Measurements from ENCODE around the gene RPS21.

The RPS21 gene

GRCh38 chr20:62396367-62397239 is 9.7 kb downstream of the RPS21 start:
- no peak for DNase-seq (ENCODE audit: low read depth)

DNA sequence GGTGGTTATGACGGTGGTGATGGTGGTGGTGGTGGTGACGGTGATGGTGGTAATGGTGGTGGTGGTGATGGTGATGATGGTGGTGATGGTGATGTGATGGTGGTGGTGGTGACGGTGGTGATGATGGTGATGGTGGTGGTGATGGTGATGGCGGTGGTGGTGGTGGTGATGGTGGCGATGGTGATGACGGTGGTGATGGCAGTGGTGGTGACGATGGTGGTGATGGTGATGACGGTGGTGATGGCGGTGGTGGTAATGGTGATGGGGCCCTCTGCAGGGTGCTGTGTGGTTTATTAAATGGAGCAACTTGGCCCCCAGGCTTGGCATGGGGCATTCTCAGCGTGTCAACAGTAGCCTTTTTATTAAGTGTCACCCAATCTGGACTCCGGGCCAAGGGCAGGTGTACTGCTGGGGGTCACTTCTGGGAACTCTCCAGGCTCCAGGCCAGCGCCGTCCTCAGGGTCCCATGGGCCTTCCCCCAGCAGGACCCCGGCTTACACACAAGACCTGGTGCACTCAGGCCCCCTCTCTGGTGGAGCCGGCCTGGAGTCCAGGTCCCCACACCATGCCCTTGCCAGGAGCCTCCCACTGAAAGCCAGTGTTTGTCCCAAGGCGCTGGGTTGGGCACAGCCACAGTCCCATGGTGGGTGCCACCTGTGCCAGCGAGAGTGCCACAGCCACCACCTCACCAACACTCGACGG is 11.4 kb downstream of the RPS21 start:
- DNase-seq (ENCODE audit: low read depth): no peak

GRCh38 chr20:62400021-62400420 is 13.1 kb downstream of the RPS21 start:
- DNase-seq (ENCODE audit: low read depth): no peak

- no peak for DNase-seq (ENCODE audit: low read depth)
These were observed 13.6 kb downstream of the RPS21 start for GRCh38 chr20:62400541-62400940.

GRCh38 chr20:62401331-62401779 is 14.5 kb downstream of the RPS21 start:
- DNase-seq (ENCODE audit: low read depth): no peak

GRCh38 chr20:62402456-62403150 is 15.7 kb downstream of the RPS21 start:
- no peak for DNase-seq (ENCODE audit: low read depth)

- DNase-seq (ENCODE audit: low read depth): no peak
These were observed 16.4 kb downstream of the RPS21 start for GRCh38 chr20:62403331-62403730.

GRCh38 chr20:62404112-62404665 is 17.3 kb downstream of the RPS21 start:
- DNase-seq (ENCODE audit: low read depth): no peak

- DNase-seq (ENCODE audit: low read depth): no peak
These were observed 17.8 kb downstream of the RPS21 start for GRCh38 chr20:62404761-62405107.

DNA sequence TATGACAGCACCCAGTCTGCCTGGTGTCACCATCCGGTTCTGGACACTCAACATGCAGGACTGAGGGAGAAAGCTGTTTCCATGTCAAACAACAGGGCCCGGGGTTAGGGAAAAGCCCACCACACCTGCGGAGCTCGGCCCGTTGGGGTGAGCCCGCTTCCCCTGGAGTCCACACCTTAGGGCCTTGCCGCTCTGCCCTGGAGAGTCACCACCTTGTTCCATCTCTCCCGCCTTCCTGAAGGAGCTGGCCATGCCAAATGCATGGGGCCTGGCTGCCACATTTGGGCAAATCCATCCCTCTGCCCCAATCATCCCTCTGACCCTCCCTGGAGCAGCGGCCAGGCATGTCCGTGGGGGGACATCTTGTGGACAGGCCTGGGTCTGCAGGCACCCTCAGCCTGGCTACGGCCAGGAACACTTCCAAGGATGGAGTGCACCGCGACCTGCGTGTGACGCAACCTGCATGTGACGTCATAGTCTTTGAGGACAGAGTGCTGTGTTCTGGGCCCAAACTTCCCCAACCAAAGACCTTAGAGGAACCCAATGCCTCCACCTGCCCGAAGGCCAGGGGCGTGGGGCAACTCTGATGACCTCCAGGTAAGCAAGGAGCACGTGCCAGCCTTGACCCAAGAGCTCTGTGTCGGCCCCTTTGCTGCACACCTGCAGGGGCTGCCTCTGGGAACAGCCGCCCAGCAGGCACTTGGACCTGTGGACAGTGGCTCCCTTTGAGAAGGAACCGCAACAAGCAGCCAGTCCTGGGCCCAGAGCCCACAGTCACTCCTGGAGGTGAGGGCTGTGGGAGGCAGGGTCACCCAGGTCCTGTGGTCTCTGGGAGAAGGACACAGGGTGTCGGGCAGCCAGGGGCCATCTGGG is 18.4 kb downstream of the RPS21 start:
- DNase-seq (ENCODE audit: low read depth): no peak

DNA sequence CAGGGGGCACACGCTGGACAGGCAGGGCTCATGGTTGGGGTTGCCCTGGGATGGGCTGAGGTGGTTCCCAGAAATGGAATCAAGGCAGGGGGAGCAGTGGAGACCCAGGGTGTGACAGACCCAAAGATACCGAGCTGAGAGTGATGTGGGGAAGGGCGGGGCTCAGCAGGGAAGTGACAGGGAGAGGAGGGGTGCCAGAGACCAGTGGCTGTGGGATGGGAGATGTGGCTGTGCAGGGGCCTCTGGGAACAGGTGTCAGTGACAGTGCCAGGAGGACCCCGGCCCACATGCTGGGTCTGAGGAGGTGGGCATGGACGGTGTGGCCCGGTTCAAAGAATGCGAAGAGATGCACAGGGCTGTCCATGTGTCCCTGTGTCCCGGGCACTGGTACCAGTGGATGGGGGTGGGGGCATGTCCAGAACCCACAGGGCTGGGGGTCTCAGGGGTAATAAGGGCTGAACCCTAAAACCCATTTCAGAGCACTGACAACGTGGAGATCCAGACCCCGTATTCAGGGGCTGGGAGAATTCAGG is 19.1 kb downstream of the RPS21 start:
- no peak for DNase-seq (ENCODE audit: low read depth)

GRCh38 chr20:62406635-62407176 is 19.8 kb downstream of the RPS21 start:
- DNase-seq (ENCODE audit: low read depth): no peak

GRCh38 chr20:62407221-62407992 is 20.5 kb downstream of the RPS21 start, which contains the start of gene CABLES2:
TSS of gene CABLES2 (minus strand) at chr20:62407285. CDS start at chr20:62407276, 9 bp downstream.
- DNase-seq (ENCODE audit: low read depth): peak; percentile 86

DNA sequence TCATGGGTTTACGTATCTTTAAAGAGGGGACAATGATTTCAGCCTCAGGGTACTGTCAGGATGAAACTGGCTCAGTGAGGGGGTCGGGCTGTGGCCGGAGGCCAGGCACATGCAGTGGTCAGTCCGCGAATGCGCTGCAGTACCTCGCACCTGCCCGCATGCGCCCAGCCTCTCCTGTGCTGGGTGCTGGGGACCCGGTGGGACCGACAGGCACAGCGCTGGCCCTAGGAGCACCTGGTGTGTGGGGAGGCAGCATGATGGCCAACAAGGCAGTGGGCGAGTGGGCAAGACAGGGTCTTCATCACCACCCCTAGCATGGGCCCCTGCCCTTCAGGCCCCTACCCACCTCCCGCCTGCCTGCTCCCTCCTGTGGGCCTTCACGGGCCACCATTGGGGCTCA is 21.2 kb downstream of the RPS21 start:
- no peak for DNase-seq (ENCODE audit: low read depth)

DNA sequence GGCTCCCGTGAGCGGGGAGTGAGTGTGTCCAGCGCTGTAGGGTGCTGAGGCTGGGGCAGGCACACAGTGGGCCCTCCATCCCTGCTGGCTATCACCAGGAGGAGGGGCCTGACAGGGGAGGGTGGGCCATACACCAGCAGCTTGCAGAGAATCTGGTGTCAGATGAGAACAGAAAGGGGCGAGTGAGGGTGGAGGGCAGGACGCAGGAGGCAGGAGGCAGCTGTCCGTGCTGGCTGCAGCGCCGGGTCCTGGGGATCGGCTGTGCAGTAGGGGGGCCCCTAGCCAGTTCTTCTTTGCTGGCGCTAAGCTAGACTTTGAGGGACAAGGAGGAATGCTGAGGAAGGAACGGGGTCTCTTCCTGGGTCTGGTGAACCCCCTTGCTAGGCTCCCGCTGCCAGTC is 21.7 kb downstream of the RPS21 start:
- no peak for DNase-seq (ENCODE audit: low read depth)

DNA sequence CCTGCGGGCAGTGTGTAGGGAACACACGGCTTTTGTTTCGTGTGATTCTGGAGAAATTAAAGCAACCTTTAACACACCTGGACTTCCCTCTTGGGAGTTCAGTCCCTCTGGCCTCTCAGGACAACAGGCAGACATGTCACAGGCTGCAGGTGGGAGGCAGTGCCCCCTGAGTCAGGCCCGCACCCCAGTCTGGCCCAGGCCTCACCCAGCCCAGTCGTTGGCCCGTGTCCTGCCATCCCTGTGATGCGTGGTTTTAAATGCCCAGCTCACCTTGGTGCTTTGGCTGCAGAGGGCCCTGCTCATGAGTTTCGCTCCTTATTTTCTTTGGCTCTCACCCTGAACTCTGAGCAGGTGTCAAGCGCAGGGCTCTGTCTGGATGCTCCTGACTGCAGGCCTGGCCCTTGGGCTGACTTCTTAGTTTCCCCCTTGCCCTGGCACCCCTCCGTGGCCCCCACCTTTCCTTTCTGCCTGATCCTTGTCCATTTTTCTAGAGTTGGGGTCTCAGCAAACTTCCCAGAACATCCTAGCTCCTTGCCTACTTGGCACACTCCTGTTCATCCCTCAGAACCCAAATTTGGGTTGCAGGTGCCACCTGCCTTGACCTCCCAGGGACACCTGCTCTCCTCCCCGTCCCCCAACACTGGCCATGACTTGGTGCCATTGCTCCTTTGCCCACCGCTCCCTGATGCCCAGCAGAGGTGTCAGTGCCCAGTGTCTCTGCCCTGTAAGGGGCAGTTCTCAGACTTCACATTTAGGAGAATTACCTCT is 22.4 kb downstream of the RPS21 start:
- DNase-seq (ENCODE audit: low read depth): no peak

DNA sequence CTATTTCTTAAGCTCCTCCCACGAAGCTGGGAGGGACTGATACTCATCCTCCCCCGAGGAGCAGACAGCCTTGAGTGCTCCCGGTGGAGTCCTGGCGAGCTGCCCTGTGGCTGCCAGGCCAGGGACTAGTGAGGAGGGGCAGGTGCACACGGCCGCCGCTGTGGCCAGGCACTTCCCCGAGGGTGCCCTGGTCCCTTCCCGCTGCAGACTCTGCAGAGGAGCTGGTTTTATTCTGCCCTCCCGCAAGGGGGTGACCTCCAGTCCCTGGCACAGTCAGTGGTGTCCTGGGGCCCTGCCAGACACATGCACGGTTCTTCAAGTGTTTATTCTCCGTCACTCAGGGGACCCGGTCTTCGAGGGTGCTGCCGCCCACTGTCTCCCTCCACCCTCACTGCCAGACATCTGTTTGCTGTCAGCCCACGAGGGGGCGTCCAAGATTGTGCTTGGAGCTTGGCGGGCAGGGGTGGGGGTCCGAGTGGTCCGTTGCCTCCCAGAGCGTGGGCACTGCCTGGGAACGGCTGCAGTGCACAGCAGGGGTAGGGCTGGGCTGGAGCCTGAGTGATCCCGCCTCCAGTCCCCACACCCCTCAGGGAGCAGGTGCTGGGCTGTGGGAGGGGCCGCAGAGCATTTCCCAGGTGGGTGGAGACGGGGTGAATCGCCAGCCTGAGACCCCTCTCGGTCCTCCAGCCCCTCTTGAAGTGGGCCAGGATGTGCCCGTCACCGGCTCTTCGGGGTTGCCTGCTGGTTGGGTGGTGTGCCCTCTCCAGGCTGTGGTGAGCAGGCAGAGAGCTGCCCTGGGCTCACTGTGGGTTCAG is 23.2 kb downstream of the RPS21 start:
- no peak for DNase-seq (ENCODE audit: low read depth)

- DNase-seq (ENCODE audit: low read depth): no peak
These were observed 24.0 kb downstream of the RPS21 start for GRCh38 chr20:62410746-62411478.

All from activated T-cell treated with anti-CD3 and anti-CD28 coated beads for 24 hours (primary cell).